Stimulated activated CD8-positive, alpha-beta memory T cell treated with anti-CD3 and anti-CD28 coated beads, Interleukin-7, amount 100 ng/mL, for 1 hour (primary cell): Measurements from ENCODE around the gene LIX1.
"Not testable (repeated sequence)": the region's sequence is repeated elsewhere in the genome, so short reads cannot be mapped to it uniquely, and the experiment has no call there.

Experiments used
- DNase-seq, 2 donors: peaks; one replicate each; pipeline ENCODE4 v3.0.0-alpha.2; 2020; ENCODE audit warnings: low read depth in 2 of 2

Gene LIX1

DNA sequence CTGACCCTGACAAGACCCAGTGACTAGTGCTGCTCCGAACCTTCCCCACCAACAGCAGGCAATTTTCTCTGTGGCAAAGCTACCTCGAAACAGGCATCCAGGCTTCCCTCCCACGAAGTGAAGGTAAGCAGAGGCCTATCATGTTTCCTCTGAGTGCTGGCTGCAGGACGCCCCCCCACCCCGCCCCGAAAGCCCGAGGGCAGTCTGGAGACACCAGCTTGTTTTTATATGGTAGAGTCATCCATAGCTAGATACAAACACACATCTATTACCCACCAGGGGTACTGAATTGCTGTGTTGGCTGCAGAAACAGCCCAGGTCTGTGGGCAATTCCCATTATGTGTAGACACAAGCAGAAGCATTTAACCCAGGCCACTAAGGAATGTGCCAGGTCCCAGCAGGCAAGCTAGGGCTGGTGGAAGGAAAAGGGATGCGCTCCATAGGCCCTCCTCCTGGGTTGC lies 40.4 kb downstream of the LIX1 start:
- no peak for DNase-seq

DNA sequence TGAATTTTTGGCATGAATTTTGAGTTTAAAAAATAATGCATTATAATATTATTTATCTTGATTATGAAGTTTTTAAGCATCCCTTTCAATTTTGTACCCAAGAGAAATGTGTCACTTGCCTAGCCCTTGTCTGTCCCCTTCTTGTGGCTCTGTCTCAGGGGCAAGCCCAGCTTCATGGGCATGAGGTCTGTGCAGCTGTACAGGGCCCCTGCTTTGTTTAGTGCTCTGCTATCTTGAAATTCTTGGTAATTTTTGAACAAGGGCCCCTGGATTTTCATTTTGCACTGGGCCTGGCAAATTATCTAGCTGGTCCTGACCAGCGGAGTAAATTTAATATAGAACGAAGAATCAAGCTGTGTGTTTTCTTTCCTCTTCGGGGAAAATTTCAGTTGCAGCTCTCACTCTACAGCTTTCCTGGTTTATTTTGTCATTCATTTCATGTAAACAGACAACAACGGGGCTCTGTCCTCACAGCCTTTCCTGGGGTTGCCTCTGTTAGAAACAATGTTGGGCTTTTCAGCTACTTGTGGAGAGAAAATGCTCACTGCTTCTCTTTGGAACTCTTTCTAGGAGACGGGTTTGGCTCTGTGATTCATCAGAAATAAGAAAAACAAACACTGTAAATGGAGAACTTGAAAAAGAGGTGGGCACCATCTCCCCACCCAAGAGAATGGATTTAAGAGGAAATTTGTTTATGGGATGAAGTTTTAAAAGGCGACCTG lies 41.1 kb downstream of the LIX1 start:
- DNase-seq, result no peak

DNA sequence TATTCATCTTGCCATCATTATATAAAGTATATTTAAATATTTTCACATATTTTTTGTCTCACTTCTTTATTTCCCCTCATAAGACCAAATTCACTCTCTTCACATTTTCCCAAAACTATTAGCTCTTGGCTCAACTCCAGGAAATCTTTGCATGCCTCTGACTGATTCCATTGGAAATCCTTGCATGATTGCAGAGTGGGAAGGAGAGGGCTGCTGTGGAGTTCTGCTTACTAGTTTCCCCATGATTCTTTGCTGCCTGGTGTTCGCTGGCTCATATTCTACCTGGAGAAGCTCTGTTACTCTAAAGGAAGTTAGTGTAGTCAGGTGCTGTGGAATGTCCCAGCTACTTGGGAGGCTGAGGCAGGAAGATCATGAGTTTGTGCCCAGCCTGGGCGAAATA lies 41.9 kb downstream of the LIX1 start:
- no peak for DNase-seq

DNA sequence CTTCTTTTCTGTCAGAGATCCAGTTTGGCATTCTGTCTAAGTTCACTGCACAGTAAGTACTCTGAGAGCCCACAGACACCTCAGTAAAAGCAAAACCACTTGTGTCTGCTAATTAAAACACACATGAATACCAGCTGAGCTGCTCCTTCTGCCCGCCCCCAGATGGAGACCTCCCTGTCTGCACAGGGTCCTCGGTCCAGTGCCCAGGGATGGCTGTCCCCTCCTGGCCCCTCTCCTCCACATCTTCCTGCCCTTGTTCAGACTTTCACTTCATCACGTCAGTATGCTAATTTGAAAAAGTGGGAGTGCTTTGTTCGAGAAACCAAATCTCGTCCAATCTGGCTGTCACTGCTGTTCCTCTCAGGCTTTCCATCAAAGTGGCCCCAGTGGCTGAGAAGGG lies 43.5 kb downstream of the LIX1 start:
- no peak for DNase-seq

DNA sequence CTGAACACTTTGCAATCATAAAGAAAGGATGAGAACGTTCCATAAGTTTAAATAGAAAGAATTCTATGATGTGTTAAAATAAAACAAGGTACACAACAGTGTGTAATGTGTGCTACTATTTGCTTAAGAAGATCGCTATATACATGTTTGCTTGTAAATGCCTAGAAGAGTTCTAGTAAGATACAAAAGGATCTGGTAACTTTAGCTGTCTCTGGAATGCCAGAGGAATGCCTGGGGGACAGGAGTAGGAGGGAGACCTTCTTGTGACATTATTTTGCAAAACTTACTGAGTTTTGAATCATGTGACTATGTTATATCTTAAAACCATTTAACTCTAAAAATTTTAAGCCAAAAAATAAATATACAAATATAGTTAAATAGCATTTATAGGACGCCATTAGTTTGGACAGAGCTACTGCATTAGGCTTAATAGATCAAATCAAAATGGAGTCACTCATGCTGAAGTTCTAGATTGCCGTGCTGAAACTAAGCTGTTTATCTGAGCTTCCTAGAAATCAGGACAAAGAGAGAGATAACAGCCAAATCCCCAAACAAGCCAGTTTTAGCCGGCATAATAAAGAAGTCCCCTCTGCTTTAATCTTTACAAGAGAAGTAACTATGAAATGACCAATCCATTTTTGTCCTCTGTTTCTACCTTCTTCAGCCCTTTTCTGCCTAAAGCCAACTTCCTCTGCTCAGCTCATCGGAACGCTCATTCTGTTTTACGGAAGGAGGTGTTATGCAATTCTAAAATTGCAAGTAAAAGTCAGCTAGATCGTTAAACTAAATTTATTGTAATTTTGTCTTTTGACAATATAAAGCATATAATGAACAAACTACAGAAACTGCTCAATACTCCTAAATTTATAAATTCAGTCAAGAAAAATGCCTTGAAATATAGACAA lies 44.8 kb downstream of the LIX1 start:
- no peak for DNase-seq

DNA sequence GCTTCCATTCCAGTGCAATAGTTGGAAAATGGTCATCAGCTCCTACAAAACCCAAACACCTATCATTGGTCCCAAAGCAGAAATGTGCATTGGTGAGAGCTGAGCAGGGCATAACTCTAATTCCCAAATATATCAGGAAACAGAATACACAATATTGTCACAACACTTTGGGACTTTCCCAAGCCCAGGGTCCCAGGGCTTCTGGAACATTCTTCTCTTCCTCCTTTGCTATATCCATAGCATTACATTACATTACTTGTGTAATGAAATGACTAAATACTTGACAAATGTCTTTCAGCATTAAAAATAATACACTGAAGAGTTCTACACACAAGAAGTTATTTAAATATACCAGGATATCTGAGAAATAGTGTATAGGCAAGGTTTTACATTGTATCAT lies 45.6 kb downstream of the LIX1 start:
- DNase-seq, result no peak

DNA sequence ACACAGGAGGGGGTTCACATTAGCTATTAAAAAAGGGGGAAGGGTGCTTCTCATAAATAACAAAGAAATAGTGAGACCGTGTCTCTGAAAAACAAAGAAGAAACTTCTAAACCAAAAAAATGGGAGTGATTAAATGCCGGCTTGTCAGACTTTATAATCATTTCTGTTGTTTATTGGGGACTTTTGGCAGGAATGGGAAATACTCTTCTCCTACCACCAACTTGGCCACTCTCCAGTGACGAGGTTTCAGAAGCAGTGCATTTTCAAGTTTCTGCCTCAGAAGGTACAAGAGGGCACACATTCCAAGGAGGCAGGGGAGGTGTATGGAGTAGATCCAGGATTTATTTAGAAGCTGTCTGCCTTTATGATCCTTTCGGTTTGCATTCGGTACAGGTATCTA lies 46.2 kb downstream of the LIX1 start:
- DNase-seq, result no peak

DNA sequence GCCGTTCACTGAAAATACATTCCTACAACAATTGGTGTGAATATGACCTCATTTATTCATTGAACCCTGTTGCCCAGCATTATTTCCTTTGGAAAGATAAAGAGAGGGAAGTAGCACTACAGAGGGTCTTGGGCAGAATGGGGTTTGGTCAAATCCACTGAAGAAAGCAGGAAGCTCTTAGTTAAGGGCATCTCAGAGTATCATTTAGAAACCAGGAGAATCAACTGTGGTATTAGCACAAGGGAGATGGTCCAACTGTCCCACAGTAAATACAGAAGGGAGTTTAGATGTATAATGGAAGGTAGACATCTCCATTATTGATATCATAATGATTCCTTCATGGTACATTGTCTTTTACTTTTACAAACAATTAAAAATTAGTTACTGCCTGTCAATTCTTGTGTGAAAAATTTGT lies 47.1 kb downstream of the LIX1 start:
- DNase-seq, result no peak

DNA sequence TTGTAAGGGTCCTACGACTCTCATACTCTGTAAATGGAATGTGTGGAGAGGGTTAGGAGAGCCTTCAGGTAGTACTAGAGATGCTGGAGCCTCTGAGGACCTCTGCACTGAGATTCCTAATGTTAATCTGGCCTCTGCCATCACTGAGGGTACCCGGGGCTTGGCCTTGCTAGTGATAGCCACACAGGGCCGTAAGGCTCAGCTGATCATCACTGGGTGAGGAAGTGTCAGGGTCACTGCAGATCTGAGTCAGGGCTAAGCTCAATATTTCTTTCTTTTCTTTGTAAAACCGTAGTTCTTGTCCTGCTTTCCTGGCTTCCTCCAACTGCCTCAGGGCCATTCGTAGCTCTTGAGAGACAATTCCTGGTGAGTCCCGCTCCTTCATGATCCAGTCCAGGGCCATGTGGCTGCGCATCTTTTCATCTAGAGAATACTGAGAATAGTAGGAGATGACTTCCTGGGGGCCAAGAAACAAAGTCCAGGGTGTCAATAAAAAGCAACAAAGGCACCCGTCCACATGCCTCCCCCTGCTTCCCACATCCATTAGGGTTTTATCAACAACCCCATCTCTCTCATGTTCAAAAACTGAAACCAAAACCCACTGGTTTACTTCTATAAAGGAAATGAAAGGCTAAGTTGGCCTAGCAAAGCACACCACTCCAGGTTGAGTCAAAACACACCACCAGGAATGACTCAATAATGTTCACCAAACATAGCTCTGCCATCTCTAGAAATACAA lies 47.7 kb downstream of the LIX1 start:
- DNase-seq, result no peak

DNA sequence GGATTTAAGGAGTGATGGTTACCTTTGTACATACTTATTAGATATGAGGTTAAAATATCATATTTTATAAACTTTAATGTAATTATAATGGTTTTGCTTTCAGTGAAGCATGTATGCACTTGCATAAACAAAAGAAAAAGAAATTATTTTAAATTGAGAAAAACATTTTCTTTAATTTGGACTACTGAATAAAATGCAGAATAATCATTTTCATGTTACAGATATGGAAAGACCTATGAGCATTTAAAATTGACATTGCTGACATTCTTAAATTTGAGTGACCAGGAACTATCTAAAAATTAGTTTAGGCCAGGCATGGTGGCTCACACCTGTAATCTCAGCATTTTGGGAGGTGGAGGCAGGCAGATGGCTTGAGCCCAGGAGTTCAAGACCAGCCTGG lies 49.2 kb downstream of the LIX1 start:
- DNase-seq, result no peak

DNA sequence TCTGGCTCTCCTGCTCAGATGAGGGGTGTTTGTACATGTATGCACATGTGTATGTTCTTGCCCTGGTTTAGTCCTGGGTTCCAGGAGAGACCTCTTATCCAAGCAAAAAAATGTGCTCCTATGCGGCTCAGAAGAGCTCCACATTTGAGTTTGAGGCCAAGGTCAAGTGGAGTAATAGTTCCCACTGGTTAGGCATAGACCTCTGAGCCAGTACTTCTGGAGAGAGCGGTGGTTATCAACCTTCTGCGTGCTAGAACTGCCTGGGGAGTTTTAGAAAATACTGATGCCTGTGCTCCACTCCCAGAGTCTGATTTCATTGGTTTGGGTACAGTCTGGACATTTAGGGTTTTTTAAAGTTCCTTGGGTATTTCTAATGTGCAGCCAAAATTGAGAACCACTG lies 51.5 kb downstream of the LIX1 start:
- no peak for DNase-seq

DNA sequence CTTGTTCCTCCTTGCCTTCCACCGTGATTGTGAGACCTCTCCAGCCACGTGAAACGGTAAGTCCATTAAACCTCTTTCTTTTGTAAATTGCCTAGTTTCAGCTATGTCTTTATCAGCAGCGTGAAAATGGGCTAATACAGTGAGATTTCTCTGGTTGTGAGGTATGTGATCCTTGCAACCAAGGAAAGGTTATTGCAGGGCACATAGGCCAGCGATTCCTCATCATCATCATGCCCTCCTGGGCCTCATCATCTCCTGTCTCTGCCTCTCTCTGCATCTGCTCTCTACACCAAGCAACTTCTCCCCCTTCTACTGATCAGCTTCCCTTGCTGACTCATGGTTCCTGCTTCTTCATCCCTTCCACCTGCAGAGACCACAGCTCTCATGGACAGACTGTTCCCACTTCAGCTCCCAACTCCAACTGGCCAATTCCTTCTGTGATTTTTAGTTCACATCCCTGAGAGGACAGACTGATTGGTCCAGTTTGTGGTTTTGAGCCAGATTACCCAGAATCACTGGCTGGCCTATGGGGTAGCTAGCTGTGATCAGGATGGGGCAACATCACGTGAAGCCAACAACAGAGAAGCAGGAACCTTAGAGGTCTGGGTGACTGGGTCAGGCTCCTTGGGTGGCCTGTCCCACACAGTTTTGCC lies 53.1 kb downstream of the LIX1 start:
- no peak for DNase-seq

DNA sequence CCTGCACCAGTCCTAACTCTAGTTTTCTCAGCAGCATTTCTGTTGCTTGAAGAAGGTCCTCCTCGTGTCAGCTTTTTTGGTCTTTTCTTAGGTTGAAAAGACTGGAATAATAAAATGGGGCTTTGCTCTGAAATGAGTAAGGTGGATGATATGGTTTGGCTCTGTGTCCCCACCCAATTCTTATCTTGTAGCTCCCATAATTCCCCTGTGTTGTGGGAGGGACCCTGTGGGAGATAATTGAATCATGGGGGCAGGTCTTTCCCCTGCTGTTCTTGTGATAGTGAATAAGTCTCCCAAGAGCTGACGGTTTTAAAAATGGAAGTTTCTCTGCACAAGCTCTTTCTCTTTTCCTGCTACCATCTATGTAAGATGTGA lies 53.6 kb downstream of the LIX1 start:
- DNase-seq, result no peak

DNA sequence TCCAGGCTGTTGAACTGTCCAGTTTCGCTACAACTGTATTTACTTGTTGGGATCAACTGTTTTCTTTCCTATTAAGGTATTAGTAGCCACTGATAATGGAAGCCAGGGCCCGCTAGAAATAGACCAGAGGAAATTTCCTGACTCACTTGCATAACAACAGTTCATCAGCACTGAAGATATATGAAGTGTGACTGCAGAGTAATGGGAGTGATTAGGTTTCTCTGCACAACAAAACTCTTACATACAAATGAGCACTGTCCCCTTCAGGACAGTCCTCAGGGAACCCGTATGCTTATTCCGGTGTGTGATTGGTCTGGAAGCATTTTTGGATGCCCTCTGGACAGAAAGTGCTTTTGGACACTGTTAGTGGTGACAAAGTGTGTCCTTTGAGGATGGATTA lies 55.3 kb downstream of the LIX1 start:
- no peak for DNase-seq

DNA sequence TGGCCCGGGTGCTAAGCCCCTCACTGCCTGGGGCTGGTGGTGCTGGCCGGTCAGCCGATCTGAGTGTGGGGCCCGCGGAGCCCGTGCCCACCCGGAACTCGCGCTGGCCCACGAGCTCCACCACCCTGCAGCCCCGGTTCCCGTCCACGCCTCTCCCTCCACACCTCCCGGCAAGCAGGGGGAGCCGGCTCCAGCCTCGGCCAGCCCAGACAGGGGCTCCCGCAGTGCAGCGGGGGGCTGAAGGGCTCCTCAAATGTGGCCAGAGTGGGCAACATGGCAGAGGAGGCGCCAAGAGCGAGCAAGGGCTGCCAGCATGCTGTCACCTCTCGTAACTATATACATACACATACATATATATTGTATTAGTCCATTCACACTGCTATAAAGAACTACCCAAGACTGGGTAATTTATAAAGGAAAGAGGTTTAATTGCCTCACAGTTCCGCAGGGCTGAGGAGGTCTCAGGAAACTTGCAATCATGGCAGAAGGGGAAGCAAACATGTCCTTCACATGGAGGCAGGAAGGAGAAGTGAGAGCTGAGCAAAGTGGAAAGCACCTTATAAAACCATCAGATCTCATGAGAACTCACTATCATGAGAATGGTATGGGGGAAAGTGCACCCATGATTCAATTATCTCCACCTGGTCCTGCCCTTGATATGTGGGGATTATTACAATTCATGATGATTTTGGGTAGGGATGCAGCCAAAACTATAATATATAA lies 56.8 kb downstream of the LIX1 start:
- DNase-seq, result no peak

DNA sequence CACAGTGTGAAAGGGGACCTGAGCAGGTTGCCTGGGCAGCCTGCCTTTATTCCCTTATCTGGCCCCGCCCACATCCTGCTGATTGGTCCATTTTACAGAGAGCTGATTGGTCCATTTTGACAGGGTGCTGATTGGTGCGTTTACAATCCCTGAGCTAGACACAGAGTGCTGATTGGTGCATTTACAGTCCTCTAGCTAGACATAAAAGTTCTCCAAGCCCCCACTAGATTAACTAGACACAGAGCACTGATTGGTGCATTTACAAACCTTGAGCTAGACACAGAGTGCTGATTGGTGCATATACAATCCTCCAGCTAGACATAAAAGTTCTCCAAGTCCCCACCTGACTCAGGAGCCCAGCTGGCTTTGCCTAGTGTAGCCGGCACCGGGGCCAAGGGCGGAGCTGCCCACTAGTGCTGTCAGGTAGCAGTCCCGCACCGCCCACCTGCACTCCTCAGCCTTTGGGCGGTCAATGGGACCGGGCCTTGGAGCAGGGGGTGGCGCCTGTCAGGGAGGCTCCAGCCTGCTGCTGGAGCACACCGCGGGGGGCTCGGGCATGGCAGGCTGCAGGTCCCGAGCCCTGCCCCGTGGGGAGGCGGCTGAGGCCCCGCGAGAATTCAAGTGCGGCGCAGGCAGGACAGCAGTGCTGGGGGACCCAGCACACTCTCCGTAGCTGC lies 57.5 kb downstream of the LIX1 start:
- not testable (repeated sequence) for DNase-seq

DNA sequence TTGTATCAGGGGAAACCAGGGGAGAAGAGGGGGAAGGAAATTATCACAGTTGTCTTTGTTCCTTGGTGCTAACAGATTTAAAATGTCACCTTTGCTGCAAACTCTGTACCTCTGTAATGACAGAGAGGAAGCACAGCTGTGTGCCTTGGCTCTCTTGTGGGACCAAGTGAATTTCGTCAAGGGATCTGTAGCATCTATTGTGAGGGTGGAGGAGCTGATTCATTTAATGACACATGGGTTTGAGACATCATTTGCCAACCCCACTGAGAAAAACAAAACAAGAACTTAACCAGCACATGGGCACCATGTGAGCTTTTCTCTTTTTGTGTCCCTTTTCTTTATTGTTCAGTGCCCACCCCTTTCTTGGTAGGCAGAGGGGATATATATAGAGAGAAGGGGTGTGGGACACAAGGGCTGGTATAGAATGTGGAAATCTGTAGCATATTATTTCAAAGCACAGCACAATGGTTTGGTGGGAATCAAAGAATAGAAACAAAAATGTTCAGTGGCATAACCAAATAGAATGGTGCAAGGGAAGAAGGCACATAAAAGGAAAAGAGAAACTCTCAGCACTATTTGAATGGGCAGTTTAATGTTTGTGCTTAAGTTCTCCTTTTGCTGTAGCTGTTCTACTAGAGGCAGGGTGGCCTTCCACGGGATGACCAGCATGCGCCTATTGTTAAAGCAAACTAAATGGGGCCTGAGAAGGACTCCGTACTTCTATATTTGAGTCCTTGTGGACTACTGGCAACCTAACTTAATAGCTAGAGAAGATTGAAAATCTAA lies 63.3 kb downstream of the LIX1 start:
- DNase-seq, result no peak

DNA sequence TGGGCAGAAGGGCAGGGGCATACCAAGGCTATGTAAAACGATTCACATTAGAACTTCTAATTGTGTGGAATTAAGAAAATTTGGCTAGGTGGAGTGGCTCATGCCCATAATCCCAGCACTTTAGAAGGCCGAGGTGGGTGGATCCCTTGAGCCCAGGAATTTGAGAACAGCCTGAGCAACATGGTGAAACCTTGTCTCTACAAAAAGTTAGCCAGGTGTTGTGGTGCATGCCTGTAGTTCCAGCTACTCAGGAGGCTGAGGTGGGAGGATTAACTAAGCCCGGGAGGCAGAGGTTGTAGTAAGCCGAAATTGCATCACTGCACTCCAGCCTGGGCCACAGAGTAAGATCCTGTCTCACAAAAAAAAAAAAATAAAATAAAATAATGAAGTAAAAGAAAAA lies 65.2 kb downstream of the LIX1 start:
- DNase-seq, result no peak

DNA sequence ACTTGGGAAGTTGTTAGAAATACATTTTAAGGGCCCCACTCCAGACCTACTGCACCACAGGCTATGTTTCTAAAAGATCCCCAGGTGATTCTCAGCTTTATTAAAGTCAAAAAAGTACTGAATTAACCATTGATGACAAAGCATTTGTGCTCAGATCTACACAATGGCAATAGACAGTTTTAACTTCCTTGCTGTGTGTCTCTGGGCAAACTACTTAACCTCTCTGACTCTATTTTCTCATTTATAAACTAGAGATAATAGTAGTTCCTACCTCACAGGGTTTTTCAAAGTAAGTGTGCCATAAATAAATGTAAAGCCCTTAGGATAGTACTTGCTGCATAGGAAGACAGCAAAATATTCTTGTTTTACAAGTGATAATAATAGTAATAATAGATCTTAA lies 66.3 kb downstream of the LIX1 start:
- no peak for DNase-seq

DNA sequence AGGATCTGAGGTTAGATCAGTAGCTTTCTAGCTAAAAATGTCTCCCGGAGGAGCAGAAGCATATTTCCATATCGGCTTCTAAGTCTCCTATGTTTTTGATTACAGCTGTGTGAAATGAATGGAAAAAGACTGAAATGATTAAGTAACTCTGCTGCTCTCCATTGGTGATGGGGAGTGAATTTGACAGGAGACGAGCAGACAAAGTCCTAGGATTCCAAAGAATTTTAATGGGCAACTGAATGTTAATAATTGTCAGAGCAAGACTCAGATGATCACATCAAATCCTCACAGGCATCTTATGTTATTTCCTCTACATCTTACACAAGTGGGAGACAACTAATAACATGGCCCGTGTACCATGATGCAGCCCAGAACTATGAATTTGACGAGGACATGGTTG lies 66.8 kb downstream of the LIX1 start:
- no peak for DNase-seq
